ENCODE data around the gene HDAC7. TPM values are rescaled to one million over a fixed set of nuclear protein-coding genes. Genes with fewer than 3 reads are reported as not detected.

The HDAC7 gene
- total and polyA plus RNA-seq, 2 donors from 2014 or later, result 35.0 to 132 TPM

GRCh38 chr12:47860279-47860841, 40.7 kb upstream of the HDAC7 start:
- H3K9ac ChIP-seq (ENCODE audit: low read length in 3 of 3), result no peak overlapping the region
- no peak overlapping the region for H3K27ac ChIP-seq (ENCODE audit: low read depth in 2 of 2, low read length in 2 of 2)
- no peak overlapping the region for H3K4me3 ChIP-seq (ENCODE audit: low read length in 3 of 3)
- TF ChIP-seq CTCF (IDR thresholded peaks at IDR 0.05; ENCODE audit: borderline replicate concordance, extremely low read depth, insufficient read depth), result no peak
- no peaks in the 10 kb centered on the region for H3K9me3 ChIP-seq (ENCODE audit: control insufficient read depth in 2 of 3, insufficient read depth in 1 of 3, low read length in 3 of 3)
- no peaks in the 10 kb centered on the region for H3K27me3 ChIP-seq (ENCODE audit: control insufficient read depth, insufficient read depth, low read length)
- H3K36me3 ChIP-seq (ENCODE audit: control insufficient read depth in 2 of 3, insufficient read depth in 3 of 3, low read length in 3 of 3), result peaks cover 0 to 15% (median 2%) of the 10 kb centered on the region in 3 donors
- DNase-seq (no peak), FAIRE-seq (no peak)
- intact Hi-C loops (cut with DNase I), result no loop called here
- peaks cover 0 to 10% (median 8%) of the 10 kb centered on the region in 3 donors for H3K4me1 ChIP-seq (ENCODE audit: control insufficient read depth in 2 of 3, insufficient read depth in 2 of 3, low read depth in 1 of 3, low read length in 3 of 3)

- peaks cover 0 to 3% (median 0%) of the 10 kb centered on the region in 3 donors for H3K4me1 ChIP-seq (ENCODE audit: control insufficient read depth in 2 of 3, insufficient read depth in 2 of 3, low read depth in 1 of 3, low read length in 3 of 3)
- H3K27ac ChIP-seq (ENCODE audit: low read depth in 2 of 2, low read length in 2 of 2), result no peak overlapping the region
- H3K27me3 ChIP-seq (ENCODE audit: control insufficient read depth, insufficient read depth, low read length), result no peaks in the 10 kb centered on the region
- no peak overlapping the region for H3K4me3 ChIP-seq (ENCODE audit: low read length in 3 of 3)
- H3K9me3 ChIP-seq (ENCODE audit: control insufficient read depth in 2 of 3, insufficient read depth in 1 of 3, low read length in 3 of 3), result no peaks in the 10 kb centered on the region
- intact Hi-C loops (cut with DNase I), result no loop called here
- TF ChIP-seq CTCF (IDR thresholded peaks at IDR 0.05; ENCODE audit: borderline replicate concordance, extremely low read depth, insufficient read depth), result no peak
- no peak overlapping the region for H3K9ac ChIP-seq (ENCODE audit: low read length in 3 of 3)
- no peak for FAIRE-seq
- H3K36me3 ChIP-seq (ENCODE audit: control insufficient read depth in 2 of 3, insufficient read depth in 3 of 3, low read length in 3 of 3), result peaks cover 0 to 13% (median 2%) of the 10 kb centered on the region in 3 donors
- no peak for DNase-seq
These were observed 39.0 kb upstream of the HDAC7 start for GRCh38 chr12:47858511-47859266.

GRCh38 chr12:47856721-47857575, 37.2 kb upstream of the HDAC7 start:
- DNase-seq (no peak), FAIRE-seq (no peak)
- H3K9me3 ChIP-seq (ENCODE audit: control insufficient read depth in 2 of 3, insufficient read depth in 1 of 3, low read length in 3 of 3), result no peaks in the 10 kb centered on the region
- peaks cover 0 to 16% (median 2%) of the 10 kb centered on the region in 3 donors for H3K36me3 ChIP-seq (ENCODE audit: control insufficient read depth in 2 of 3, insufficient read depth in 3 of 3, low read length in 3 of 3)
- intact Hi-C loops (cut with DNase I), result no loop called here
- H3K27me3 ChIP-seq (ENCODE audit: control insufficient read depth, insufficient read depth, low read length), result no peaks in the 10 kb centered on the region
- no peak overlapping the region for H3K4me3 ChIP-seq (ENCODE audit: low read length in 3 of 3)
- H3K4me1 ChIP-seq (ENCODE audit: control insufficient read depth in 2 of 3, insufficient read depth in 2 of 3, low read depth in 1 of 3, low read length in 3 of 3), result peaks cover 0 to 3% (median 0%) of the 10 kb centered on the region in 3 donors
- TF ChIP-seq CTCF (IDR thresholded peaks at IDR 0.05; ENCODE audit: borderline replicate concordance, extremely low read depth, insufficient read depth), result no peak
- H3K27ac ChIP-seq (ENCODE audit: low read depth in 2 of 2, low read length in 2 of 2), result no peak overlapping the region
- H3K9ac ChIP-seq (ENCODE audit: low read length in 3 of 3), result no peak overlapping the region

All from kidney (tissue), 14 donors.